NB4 (cell line): ENCODE data around the gene PTPN23.

Experiments
- CTCF ChIP-seq: IDR thresholded peaks from one replicate; pipeline ENCODE4 v1.5.1; 2012; ENCODE audit warnings: low read depth, low read length
- MAX ChIP-seq: IDR thresholded peaks from 2 replicates; pipeline ENCODE4 v1.6.1; 2011; ENCODE audit warnings: low read depth, low read length
- POLR2A ChIP-seq: IDR thresholded peaks from 2 replicates; pipeline ENCODE4 v1.6.1; 2011; ENCODE audit warnings: mild to moderate bottlenecking; ENCODE audit not compliant: insufficient read length; ENCODE audit errors: extremely low read depth

- TF ChIP-seq POLR2A (no peak), CTCF (no peak), MAX (no peak)
Observed at GRCh38 chr3:47333907-47334306, 46.9 kb upstream of the PTPN23 start.
